NK-92 (cell line): ENCODE results near the gene SLC39A13.
"Not testable (repeated sequence)": the region's sequence is repeated elsewhere in the genome, so short reads cannot be mapped to it uniquely, and the experiment has no call there.

Source experiments
- DNase-seq: peaks from one replicate; lab custom pipeline; 2025; ENCODE audit not compliant: unreplicated experiment; lab: John Stamatoyannopoulos, UW

Gene SLC39A13

DNA sequence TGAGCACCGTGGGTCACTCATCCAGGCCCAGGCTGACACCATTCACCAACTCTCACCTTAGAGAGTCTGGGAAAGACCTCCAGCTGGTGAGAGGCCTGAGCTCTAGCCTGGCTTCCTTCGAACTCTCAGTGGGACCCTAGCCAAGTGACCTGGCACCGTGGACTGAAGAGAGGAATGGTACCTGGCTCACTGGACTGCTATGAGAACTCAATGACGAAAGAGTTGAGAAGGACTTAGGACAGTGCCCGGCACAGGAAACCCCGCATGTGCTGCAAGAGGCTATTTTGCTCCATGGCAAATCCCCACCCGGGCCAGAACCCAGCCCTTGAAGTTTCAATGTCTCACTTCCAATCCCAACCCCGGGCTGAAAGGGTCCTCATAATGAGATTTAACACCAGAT lies 41.2 kb downstream of the SLC39A13 start:
- DNase-seq: no peak

DNA sequence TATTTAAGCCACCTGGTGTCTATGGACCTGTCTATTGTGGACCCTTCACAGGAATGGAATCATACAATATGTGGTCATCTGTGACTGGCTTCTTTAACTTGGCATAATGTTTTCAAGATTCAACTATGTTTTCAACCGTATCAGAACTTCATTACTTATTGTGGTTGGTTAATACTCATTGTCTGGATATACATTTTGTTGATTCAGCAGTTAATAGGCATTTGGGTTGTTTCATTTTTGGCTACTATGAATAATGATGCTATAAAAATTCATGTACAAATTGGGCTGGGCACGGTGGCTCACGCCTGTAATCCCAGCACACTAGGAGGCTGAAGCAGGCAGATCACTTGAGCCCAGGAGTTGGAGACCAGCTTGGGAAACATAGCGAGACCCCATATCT lies 43.0 kb downstream of the SLC39A13 start:
- DNase-seq: no peak

DNA sequence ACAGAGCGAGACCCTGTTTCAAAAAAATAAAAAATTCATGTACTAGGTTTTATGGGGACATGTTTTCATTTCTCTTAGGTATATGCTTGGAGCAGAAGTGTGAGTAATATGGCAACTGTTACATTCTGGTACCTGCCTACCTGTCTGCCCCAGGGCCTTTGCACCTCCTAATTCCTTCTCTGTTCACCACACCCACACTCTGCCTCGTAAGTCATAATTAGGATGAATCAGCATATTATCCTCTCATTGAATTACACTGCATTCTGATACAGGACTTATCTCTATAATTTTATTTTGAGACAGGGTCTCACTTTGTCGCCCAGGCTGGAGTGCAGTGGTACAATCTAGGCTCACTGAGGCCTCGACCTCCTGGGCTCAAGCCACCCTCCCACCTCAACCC lies 43.6 kb downstream of the SLC39A13 start:
- no peak for DNase-seq

DNA sequence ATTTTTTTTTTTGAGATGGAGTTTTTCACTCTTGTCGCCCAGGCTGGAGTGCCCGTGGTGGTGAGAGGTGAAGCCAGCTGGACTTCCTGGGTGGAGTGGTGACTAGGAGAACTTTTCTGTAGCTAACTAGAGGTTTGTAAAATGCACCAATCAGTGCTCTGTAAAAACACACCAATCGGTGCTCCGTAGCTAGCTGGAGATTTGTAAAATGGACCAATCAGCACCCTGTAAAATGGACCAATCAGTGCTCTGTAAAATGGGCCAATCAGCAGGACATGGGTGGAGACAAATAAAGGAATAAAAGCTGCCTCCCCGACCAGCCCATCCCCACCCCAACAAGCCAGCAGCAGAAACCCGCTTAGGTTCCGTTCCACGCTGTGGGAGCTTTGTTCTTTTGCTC lies 45.0 kb downstream of the SLC39A13 start:
- no peak for DNase-seq

DNA sequence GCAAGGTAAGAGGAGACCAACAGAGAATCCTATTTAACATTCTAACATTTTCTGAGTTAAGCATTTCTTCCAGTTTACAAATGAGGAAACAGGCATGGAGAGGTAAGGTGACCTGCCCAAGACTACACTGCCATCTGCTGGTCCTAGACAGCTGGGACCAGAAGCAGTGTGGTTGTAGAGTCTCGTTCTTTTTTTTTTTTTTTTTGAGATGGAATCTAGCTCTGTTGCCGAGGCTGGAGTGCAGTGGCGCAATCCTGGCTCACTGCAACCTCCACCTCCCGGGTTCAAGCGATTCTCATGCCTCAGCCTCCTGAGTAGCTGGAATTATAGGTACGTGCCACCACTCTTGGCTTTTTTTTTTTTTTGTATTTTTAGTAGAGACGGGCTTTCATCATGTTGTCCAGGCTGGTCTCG lies 45.9 kb downstream of the SLC39A13 start:
- not testable (repeated sequence) for DNase-seq

DNA sequence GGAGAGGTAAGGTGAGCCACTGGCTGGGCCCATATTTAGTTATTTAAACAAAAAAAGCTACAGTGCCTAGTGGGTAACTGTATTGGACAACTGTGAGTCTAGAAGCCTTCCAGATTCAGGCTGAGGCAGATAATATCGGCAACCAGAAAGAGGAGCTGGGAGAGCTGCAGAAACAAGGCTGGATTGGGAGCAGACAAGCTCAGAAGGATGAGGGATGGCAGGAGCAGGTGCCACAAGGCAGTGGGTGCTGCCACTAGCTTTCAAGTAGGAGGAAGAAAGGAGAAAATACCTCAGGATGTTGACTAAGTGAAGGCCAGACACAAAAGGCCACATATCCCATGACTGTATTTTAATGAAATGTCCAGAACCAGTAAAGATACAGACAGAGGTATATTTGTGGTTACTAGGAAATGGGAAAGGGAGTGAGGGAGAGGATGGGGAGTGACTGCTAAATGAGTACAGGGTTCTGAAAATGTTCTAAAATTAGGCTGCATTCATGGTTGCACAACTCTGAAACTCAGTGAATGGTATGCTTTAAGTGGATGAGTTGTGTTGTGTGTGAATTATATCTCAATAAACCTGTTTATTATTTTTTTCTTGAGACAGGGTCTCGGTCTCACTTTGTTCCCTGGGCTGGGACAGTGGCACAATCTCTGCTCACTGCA lies 52.3 kb downstream of the SLC39A13 start:
- no peak for DNase-seq

DNA sequence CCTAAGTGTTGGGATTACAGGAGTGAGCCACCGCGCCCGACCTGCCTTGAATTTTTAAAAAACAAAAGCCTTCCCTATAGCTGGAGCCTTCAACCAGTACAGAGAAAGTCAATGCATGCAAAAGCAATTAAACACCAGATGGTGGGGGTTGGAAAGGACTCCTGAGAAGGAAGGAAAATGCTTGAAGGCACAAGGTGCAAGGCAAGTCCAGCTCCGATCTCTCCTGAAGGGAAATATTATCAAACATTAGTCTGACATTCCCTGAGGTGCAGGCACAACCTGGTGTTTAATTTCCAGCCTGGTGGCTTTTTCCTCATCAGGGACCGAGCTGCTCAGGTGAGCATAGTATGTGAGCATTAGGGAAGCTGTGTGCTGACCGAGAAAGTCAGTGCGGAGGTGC lies 53.5 kb downstream of the SLC39A13 start:
- DNase-seq: no peak

DNA sequence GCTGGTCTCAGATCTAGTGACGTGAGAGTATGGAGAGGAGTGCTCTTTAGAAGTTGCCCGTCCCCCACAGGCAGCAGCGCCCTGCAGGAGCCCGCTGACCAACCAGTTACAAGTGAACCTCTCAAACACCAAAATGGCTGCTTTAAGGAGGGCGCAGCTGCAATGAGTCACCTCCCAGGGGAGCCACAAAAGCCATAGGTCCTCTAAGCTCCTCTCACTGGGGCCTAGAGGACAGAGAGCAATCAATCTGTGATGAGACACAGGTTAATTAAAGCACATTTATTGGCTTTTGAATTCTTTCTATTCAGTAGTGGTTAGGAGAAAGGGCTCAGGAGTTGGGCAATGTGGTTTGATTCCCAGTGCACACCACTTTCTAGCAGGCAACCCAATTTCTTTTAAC lies 56.1 kb downstream of the SLC39A13 start:
- no peak for DNase-seq
